Kidney (tissue), 14 donors: ENCODE data around the gene CHD5. TPM values are rescaled to one million over a fixed set of nuclear protein-coding genes. Genes with fewer than 3 reads are reported as not detected.

Experiments
- DNase-seq, 5 donors: peaks; one replicate each; pipeline ENCODE4 v3.0.0-alpha.2; 2013 to 2020
- FAIRE-seq: peaks from 2 replicates; lab custom pipeline; 2012; peaks lifted over from hg19 to GRCh38; lab: Jason Lieb, UNC
- H3K27ac ChIP-seq, 2 donors: one replicate each; pipeline ENCODE4 v1.7.0; 2013; ENCODE audit warnings: low read depth in 2 of 2, low read length in 2 of 2, inconsistent platforms in 1 of 2
- H3K27me3 ChIP-seq: one replicate; pipeline ENCODE4 v1.7.1; 2013; ENCODE audit warnings: low read length, inconsistent platforms; ENCODE audit not compliant: control insufficient read depth, insufficient read depth
- H3K36me3 ChIP-seq, 3 donors: one replicate each; pipeline versions ENCODE4 v1.7.0 to v1.7.1; 2013; ENCODE audit warnings: low read length in 3 of 3, control low read depth in 1 of 3, inconsistent platforms in 1 of 3; ENCODE audit not compliant: insufficient read depth in 3 of 3, control insufficient read depth in 2 of 3
- H3K4me1 ChIP-seq, 3 donors: one replicate each; pipeline versions ENCODE4 v1.7.0 to v1.7.1; 2013; ENCODE audit warnings: low read length in 3 of 3, inconsistent platforms in 1 of 3, low read depth in 1 of 3; ENCODE audit not compliant: control insufficient read depth in 2 of 3, insufficient read depth in 2 of 3
- H3K4me3 ChIP-seq, 3 donors: one replicate each; pipeline versions ENCODE4 v1.7.0 to v1.8.1; 2013; ENCODE audit warnings: low read length in 3 of 3, control low read depth in 1 of 3, inconsistent platforms in 1 of 3
- H3K9ac ChIP-seq, 3 donors: one replicate each; pipeline versions ENCODE4 v1.7.0 to v1.7.1; 2013; ENCODE audit warnings: low read length in 3 of 3, control low read depth in 1 of 3, inconsistent platforms in 1 of 3
- H3K9me3 ChIP-seq, 3 donors: one replicate each; pipeline versions ENCODE4 v1.7.0 to v1.7.1; 2013; ENCODE audit warnings: low read length in 3 of 3, control low read depth in 1 of 3, inconsistent platforms in 1 of 3; ENCODE audit not compliant: control insufficient read depth in 2 of 3, insufficient read depth in 1 of 3
- CTCF ChIP-seq: IDR thresholded peaks from 3 replicates; pipeline ENCODE4 v1.5.1; 2012; ENCODE audit warnings: mild to moderate bottlenecking, moderate library complexity, borderline replicate concordance; ENCODE audit not compliant: insufficient read depth; ENCODE audit errors: extremely low read depth
- intact Hi-C: fragments of 100-400 bp; cut with DNase I; formaldehyde crosslinking; loops from one replicate; pipeline ENCODE4 v1.11.1; 2022
- polyA plus RNA-seq: library from polyadenylated mRNA; stranded (reverse); fragments of 350-450 nt; fragmentation: Illumina TruSeq; extraction: RNeasy Lipid Tissue Mini Kit (QIAGEN cat#74804); gene quantifications from one replicate; pipeline ENCODE4 v1.2.3, GENCODE V29; 2014; ENCODE audit warnings: low read depth, low replicate concordance; ENCODE audit not compliant: insufficient read depth
- total RNA-seq: library from RNA; stranded (reverse); fragmentation: NEBNext Ultra II Directional; extraction: Animal tissue kit (Norgen Biotek cat#: 25700); gene quantifications from one replicate; pipeline ENCODE4 v1.2.1, GENCODE V29; 2021
- donor health status: control.
- donor health status: control.
- donor health status: control.
- donor health status: control.
- donor health status: control.
- donor health status: DM: yes; HTN: yes; CAD: no.
- donor health status: Normal renal cell carcinoma (clear cell type).

The CHD5 gene
- total and polyA plus RNA-seq, 2 donors from 2014 or later, result 0.54 to 0.85 TPM

- Histone ChIP-seq H3K9ac (no peak overlapping the region), H3K4me1 (no peaks in the 10 kb centered on the region), H3K36me3 (no peaks in the 10 kb centered on the region), H3K9me3 (peaks cover 0 to 7% (median 0%) of the 10 kb centered on the region in 3 donors), H3K27me3 (no peaks in the 10 kb centered on the region), H3K4me3 (no peak overlapping the region), H3K27ac (no peak overlapping the region)
- TF ChIP-seq CTCF, result no peak
- DNase-seq (peak in 2 of 5 donors; percentile 24 to 41), FAIRE-seq (no peak)
- intact Hi-C loops, result no loop called here
Observed at GRCh38 chr1:6133146-6133895, 46.8 kb downstream of the CHD5 start.

GRCh38 chr1:6131561-6131960, 48.6 kb downstream of the CHD5 start:
- no peak overlapping the region for H3K9ac ChIP-seq
- peak in 2 of 5 donors; percentile 25 to 27 for DNase-seq
- no peaks in the 10 kb centered on the region for H3K27me3 ChIP-seq
- intact Hi-C loops, result no loop called here
- TF ChIP-seq CTCF, result no peak
- no peak overlapping the region for H3K4me3 ChIP-seq
- peaks cover 0 to 7% (median 0%) of the 10 kb centered on the region in 3 donors for H3K9me3 ChIP-seq
- H3K4me1 ChIP-seq, result peaks cover 0 to 2% (median 0%) of the 10 kb centered on the region in 3 donors
- no peaks in the 10 kb centered on the region for H3K36me3 ChIP-seq
- H3K27ac ChIP-seq, result no peak overlapping the region
- FAIRE-seq, result no peak

GRCh38 chr1:6130596-6130995, 49.5 kb downstream of the CHD5 start:
- H3K4me3 ChIP-seq, result no peak overlapping the region
- peaks cover 0 to 2% (median 0%) of the 10 kb centered on the region in 3 donors for H3K4me1 ChIP-seq
- no peak for FAIRE-seq
- H3K9ac ChIP-seq, result no peak overlapping the region
- no peak overlapping the region for H3K27ac ChIP-seq
- intact Hi-C loops, result no loop called here
- peak in 1 of 5 donors; percentile 49 for DNase-seq
- no peak for TF ChIP-seq CTCF
- H3K27me3 ChIP-seq, result no peaks in the 10 kb centered on the region
- H3K36me3 ChIP-seq, result no peaks in the 10 kb centered on the region
- H3K9me3 ChIP-seq, result peaks cover 0 to 7% (median 0%) of the 10 kb centered on the region in 3 donors
